NCI-H2081 (cell line): ENCODE results near the gene DYRK4.

ENCODE experiments used
- DNase-seq, 2 experiments: peaks; one replicate each; lab custom pipeline; 2025; lab: John Stamatoyannopoulos, UW

DYRK4 gene

DNA sequence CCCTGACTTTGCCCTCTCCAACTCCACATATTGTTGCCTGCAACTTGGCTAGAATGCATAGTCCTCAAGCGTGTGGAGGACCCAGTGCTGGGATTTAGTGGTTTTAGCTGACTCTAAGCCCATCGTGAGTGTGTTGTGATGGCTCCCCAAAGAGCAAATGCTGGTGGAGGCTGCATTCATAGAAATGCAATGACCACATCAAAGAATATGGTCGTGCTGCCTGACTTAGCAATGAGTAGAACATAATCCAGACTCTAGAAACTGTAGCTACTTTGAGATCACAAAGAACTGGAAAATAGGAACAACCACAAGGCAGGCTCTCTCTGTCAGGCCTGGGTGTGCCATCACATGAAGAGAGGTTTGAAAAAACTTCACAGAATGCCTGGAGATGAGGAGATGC is 1.3 kb downstream of the DYRK4 start:
- DNase-seq: no peak

DNA sequence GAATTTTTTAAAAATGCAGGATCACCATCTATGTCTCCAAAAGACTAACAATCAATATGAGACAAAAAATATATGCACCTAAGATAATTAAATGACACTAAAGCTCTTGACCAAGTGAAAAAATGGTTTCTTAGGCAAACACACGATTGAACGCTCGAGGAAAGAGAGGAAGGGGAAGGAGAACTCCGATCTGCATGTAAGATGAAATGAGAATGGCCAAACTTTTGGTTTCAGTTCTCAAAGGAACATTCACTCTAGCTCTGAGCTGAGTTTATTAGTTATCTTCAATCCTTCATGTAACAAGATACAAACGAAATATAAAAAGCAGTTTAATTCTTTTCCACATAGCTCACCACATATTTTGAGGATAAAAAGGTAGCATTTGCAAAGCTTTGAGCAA is 2.8 kb downstream of the DYRK4 start:
- DNase-seq: no peak

DNA sequence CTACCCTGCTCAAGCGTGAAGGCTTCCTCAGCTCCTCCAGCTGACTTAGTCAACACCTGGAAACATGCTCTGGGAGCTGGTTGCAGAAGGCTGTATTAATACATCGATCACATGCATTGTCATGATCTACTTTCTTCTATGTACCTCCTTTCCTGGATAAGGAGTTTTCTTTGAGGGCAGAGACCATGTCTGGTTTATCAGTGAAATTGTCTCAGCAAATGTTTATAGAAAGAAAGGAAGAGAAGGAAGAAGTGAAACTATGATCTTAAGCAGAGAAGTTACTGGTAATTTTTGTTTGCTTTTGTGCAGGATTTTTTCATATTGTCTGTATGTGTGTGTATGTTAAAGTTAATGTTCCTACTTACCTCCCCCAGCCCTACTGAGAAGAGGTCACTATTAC is 4.5 kb downstream of the DYRK4 start:
- no peak for DNase-seq

DNA sequence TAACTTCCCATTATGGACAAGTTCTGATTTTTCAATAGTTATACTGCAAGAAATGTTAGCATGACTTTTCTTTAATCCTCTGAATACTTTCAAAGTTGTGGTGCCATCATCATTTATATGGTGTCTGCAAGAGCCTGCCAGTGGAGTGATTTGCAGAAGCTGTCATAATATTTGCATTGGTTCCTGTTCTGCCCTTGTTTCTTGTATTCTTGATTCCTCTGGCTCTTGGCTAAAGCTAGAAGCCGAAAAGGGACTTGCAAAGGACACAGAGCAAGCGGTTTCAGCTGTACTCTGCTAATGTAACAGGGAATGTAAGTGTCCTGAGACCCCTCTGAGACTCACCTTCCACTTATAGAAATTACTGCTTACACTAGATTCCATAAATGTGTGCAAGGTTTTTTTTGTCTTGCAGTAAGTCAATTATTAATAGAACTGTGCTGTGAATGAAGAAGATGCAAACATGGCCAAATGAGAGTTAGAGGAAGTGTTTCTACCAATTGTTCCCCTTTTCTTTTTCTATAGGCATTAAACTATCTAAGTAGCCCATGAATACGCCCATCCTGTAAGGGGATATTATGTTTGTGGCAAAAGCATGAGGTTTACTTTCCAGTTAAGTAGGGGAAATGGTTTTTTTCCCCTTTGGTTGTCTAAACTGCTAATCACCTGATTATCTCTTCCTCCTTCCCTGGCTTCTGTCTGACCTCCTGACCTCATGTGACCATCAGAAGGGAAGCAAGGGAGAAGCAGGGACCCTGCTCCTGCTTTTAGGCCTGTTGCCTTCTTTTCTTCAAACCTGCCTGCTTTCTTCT is 5.3 kb downstream of the DYRK4 start:
- no peak for DNase-seq

DNA sequence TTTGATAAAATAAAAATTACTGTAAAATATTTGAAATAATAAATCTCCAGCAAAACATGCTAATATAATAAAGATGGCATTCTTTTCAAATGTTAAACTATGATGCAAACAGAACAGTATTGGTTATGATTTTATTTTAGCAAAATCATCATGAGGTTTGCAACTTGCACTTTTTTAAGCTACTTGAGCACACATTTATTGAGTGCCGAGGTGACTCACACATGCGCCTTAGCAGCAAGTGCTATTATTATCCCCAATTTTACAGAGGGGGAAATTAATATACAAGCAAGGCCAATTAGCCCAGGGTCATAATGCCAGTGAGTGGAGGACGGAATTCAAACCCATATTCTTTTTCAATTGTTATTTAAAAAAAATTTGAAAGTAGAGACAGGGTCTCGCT is 7.3 kb downstream of the DYRK4 start:
- DNase-seq: no peak

DNA sequence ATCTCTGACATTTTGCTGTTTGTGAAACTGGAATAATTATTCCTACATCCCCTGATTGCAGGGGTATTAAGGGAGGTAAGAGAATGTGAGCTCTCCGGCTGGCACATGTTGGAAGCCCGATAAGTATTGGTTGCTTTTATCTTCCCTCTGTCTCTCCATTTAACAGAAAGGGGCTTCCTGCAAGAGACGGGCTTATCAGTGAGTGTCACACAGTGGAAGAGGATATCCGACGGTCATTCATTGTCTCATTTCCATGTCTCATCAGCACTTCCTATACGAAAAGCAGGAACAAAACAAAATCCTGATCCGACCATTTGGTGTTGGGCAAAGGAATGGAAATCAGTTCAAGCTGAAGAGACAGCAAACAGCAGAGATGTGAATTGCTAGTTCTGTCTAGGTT is 10.7 kb downstream of the DYRK4 start:
- no peak for DNase-seq

DNA sequence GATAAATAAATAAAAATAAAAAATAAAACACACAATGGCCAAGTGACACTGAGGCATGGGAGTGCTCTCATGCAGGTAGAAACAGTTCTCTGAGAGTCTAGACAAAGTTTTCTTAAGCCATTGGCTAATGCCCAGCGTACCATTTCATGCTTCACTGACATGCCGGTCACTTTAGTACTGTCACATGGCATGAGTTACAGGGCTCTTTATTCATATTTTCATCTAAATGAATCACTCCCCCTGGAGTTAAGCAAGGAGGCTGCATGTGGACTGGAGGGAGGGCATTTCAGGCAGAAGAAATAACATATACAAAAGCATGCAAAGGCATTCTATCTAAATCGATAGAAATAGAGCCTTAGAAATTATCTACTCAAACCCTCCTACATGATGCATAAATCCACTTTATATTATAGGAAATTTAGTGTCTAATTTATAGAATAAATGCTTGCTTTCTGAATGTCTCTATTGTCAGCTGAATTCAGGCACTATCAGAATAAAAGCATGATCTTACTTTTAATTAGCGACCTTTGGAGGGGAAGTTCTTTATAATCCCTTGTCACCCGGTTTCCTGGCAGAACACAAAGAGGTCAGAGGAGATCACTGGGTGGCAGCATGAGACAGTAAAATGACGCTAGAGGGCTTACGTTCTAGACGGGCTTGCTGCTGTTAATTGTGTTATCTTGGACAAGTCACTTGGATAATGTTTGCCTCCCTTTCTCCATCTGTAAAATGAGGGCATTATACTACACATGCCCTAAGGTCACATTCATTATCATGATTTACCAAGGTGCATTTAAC is 17.5 kb downstream of the DYRK4 start:
- DNase-seq: no peak

DNA sequence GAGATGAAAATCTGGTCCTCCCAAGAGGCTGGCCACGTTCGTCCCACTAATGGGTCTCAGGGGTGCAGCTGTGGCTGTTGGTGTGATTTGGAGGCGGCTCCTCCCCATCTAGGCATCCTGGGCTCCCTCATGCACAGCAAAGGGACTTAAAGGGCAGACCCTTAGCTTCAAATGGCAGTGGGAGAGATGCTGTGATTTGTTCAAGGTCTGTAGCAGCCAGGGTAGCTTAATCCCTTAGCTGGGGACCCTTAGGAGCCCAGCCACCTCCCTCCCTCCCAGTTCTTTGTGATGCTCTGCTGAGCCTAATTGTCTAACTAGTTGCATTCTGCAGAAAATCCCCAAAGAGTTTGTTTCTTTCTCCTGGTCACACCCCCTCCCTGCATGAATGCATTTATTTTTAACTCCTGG is 18.3 kb downstream of the DYRK4 start:
- DNase-seq: no peak

DNA sequence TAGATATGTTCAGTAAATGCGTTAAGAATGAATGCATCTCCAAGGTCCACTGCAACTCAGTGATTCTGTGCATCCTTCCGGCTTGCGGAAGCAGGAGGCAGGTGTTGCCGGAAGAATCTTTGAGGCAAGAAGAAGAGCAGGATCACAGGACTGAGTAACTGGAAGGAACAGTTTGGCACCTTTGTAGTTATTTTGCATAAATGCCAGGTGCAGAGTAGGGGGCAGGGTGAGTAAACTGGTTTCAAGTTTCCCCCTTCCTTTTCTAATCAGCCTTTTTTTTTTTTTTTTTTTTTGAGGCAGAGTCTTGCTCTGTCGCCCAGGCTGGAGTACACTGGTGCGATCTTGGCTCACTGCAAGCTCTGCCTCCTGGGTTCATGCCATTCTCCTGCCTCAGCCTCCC is 22.3 kb downstream of the DYRK4 start:
- peak in 1 of 2 experiments; percentile 9 for DNase-seq

DNA sequence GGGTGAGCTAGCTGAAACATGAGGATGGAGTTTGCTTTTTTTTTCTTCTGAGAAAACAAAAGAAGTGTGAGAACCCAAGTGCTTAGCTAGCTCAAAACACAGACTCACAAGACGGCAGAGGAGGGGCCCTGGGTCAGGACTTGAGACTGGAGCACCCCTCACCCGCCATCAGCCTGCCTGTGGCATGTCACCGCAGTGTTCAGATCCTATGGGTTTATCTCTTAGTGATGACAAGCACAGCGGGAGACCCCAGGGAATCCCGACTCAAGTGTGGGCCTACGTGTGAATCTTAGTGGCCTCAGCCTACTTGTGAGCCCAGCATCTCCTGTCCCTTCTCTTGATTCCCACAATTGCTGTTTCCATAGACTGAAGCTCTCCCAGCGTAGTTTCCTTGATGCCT is 22.9 kb downstream of the DYRK4 start:
- DNase-seq: no peak

DNA sequence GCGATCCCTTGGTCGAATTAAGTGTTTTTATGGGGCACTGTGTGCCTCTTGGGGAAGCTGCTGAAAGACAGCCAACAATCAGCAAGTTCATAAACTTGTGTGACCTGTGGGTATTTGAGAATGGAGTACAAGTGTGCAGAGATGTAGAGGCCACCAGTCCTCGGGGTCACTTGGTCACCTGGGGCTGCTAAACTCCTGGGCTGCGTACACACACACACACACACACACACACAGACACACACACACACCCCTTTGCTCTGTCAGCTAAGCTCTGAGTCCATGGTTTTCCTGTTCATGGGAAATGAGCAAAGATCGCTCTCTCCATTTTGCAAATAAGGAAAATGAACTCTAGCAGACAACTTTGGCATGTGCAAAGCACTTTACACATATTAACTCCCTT is 24.5 kb downstream of the DYRK4 start:
- no peak for DNase-seq

DNA sequence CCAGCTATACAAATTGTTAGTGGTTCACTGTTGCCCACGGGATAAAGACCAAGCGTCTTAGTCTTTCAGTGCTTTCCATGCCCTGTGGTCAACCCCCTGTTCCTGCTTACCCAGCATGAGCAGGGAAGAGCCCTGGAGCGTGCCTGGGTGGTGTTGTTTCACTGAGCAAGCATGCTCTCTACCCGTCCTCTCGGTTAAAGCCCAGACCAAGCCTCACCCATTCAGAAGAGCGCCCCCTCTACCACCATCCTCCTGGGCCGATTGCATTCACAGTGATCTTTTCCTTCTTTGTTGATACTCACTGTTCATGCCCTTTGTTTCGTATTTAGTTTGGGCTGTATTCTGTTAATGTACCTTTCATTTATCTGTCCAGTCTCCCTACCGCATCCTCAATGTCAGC is 25.1 kb downstream of the DYRK4 start:
- no peak for DNase-seq

DNA sequence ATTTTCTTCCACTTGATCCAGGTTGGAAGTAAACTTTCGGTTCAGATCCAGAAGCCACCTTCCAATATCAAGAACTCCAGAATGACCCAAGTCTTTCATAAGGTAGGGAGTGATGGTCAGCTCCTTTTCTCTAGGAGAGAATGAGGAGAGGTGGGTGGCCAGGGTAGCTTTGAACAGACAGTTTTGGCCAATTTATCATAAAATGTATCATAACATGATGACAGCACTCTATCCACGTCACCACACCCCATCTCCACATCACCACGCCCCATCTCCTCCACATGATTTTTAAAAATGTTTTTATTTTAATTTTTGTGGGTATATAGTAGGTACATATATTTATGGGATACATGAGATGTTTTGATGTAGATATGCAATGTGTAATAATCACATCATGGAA is 26.9 kb downstream of the DYRK4 start:
- DNase-seq: no peak

DNA sequence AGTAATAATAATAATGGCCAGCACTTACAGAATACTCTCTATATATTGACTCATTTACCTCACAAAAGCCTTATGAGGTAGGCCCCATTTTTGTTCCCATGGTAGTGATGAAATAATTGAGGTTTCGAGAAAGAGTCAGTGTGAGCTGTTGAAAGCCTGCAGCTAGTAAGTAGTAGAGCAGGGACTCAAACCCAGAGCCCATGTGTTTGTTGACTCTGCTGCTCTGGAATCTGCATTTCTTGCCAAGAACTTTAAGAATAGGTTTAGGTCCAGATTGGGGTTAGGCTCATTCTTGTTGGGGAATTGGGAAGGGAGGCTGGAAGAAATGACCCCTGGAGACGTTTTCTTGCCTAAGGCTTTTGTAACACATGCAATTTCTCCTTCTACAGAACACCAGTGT is 27.9 kb downstream of the DYRK4 start:
- DNase-seq: no peak

DNA sequence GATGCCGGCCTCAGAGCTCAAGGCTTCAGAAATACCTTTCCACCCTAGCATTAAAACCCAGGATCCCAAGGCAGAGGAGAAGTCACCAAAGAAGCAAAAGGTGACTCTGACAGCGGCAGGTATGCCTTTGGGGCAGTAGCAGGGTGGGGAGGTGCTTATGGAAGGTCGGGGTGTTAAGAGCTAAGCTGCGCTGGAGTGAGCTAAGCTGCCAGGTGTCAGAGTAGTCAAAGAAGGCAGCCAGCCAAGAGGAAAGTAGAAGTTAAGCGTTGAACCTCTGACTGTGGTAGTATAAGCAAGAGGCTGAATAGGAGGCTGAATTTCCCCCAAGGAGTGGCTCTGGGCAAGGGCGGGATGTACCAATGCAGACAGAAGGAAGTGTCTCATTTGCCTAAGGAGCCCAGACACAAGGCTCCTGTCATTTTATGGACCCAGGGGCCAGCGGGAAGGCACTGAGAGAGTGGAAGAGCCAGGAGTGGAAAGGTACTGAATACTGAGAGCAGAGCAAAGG is 29.2 kb downstream of the DYRK4 start:
- DNase-seq: no peak

DNA sequence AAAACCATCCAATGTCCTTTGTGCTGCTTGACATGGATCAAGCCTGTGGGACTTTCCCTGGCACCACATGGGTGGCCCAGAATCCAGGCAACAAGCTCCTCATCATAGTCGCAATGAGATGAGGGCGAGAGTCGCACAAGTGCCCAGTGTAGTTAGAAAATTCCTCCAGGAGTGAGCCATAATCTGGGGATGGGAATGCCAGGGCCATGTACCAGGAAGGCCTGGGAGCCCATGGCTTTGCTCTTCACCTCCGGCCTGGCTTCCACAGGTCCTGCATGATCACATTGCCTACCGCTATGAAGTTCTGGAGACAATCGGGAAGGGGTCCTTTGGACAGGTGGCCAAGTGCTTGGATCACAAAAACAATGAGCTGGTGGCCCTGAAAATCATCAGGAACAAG is 33.9 kb downstream of the DYRK4 start:
- DNase-seq: no peak

DNA sequence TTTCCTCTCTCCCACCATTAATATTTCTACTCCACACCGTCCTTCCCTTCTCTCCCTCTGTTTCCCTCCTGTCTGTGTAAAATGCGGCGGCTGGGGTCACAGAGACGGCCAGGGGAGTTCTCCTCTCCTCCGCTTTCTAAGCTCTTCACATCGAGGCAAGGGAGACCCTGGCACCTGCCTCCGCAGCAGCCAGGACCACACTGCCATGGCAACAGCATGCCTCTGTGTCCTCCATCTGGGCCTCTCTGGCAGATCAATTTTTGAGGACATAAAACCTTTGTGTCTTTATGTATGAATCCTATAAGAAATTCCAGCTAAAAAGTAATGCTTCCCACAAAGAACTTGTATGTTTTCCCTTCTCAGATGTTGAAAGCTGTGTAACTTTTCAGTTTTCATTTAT is 41.4 kb downstream of the DYRK4 start:
- no peak for DNase-seq

DNA sequence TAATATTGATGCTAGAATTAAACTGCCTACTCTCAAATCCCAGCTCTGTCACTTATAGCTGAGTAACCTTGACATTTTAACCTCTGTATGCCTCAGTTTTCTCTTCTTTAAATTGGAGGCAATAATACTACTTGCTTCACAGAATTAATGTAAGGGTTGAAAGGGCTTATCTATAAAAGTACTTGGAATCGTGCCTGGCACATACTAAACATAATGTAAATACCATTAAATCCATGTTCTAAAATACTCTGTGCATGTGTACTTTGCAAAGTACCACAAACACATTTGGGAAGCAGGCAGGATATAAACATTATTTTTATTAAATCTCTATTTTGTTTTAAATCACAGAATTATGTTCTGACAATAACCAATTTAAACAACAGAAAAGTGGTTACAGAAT is 41.9 kb downstream of the DYRK4 start:
- DNase-seq: no peak

DNA sequence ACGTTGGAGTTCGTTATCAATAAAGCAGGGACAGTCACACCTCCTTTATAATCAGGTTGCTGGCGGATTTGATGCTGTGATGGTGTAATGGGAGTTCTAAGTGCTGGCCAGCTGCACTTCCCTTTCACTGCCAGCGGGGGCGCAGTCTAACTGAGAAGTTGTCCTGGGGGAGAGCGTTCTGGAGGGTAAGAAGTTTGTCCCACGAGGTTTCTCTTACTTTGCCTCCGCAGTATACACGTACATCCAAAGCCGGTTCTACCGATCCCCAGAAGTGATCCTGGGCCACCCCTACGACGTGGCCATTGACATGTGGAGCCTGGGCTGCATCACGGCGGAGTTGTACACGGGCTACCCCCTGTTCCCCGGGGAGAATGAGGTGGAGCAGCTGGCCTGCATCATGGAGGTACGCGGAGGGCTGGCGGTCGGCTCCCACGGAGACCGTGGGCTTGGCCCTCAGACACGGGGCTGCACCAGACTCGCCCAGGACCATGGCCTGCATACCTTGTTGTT is 42.7 kb downstream of the DYRK4 start:
- peak; percentile 80 to 83 for DNase-seq

DNA sequence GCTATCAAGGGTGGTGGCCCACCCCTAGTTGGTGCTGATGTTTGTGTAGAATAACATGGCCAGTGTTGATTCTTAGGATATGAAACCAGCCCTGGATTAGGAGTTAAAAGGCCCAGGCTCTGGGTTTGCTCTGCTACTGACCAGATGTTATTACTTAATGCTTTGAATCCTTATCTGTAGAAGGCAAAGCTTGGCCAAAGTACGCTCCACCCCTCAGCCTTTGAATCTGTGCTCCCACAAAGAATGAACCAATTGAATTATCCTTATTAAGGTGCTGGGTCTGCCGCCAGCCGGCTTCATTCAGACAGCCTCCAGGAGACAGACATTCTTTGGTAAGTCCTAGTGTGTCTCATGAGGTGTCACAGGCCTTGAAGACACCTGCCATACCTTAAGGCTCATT is 45.0 kb downstream of the DYRK4 start:
- DNase-seq: no peak

DNA sequence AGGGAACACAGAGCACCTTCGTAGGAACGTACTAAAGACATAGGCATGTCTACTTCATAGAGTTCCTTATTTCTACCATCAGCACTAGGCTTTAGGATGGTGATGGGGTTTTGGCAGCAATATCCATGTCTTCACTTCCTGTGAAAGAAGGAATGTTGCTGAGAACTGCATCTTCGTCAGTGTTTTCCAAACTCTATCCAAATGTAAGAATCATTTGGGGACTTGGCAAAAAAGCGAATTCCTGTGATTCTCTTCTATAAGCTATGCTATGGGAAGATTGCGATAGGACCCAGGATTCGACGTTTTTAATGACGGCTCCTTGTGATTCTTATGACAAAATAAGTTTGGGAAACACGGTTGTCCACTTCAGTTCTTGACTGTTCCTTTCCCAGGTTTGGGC is 47.1 kb downstream of the DYRK4 start:
- DNase-seq: no peak

DNA sequence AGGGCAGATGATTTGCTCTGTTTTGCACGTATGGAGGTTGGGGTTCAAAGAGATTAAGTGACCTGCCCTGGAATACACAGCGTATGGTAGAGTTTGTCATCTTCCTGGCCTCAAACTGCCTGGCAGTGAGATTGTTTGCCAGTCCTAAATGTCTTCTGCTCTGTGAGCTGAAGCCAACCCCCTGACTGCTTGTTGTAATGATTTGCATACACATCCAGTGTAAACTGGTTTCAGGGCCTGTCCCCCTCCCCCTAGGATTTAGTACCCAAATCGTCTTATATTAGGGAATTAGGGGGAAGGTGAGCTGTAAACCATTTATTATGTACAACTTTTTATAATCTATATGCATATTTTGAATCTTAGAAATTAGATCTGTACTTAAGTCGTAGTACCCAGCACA is 48.5 kb downstream of the DYRK4 start:
- no peak for DNase-seq

DNA sequence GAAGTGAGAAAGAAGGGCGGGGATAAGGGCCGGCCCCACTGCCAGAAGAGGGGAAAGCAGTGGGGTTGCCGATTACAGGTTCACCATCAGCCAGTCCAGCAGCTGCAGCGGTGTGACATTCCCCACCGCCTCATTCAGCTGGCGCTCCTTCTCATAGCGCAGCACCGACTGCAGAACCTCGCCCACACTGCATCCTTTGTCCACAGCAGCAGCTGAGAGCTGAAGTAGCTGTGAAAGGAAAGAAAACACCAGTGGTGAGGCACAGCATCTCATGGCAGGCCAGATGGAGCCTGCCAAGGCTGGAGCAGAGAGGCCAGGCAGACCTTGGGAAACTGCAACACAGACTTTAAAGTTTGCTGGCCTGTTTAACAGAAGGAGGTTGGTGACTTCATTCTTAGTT is 53.7 kb downstream of the DYRK4 start:
- DNase-seq: no peak
